ENCODE results near the gene CDK14.

DNA sequence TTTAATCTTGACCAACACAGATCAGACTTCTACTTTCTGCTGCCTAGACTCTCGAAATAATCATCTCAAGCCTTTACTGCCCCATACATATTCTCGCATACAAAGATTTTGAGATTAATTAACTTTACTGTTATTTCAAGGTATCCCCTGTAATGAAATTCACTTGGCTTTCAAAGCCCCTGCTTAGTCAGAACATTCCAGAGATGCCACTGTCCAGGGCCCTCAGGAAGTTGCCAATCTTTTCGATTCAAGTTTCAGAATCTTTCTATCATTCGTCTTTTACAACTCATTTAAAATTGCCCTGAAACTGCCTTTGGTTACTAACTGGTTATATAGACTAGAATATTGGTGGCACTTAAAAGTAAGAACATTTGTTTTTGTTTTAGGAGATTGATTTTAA lies 320.2 kb downstream of the CDK14 start:
- TF ChIP-seq CTCF (IDR thresholded peaks at IDR 0.05; ENCODE audit: low read length): no peak
- no peak for TF ChIP-seq EZH2 (IDR thresholded peaks at IDR 0.05; ENCODE audit: borderline replicate concordance, low read length)
